Body of pancreas (tissue), 4 donors: Measurements from ENCODE around the gene UGT1A5. TPM values are rescaled to one million over a fixed set of nuclear protein-coding genes. Genes with fewer than 3 reads are reported as not detected.

Source experiments
- ATAC-seq: fragments of 150-250 bp; one replicate; pipeline ENCODE4 v1.9.1; 2016
- DNase-seq, 4 donors: peaks; one replicate each; pipeline ENCODE4 v3.0.0-alpha.2; 2019
- H3K27ac ChIP-seq, 4 donors: fragments of 200-600 bp; sonication (generic); 1 replicate in 3 of 4; 2 replicates in 1 of 4; pipeline versions ENCODE4 v1.5.1 to v1.6.1; 2016 to 2019; ENCODE audit warnings: mild to moderate bottlenecking in 1 of 4, mixed read lengths in 1 of 4, moderate library complexity in 1 of 4
- H3K27me3 ChIP-seq, 2 donors: fragments of 200-600 bp; sonication (generic); one replicate each; pipeline ENCODE4 v1.6.0; 2016; ENCODE audit warnings: mild to moderate bottlenecking in 1 of 2
- H3K36me3 ChIP-seq, 2 donors: fragments of 200-600 bp; sonication (generic); replicated peaks in 1 of 2; 2 replicates each; pipeline ENCODE4 v1.5.1; 2016; ENCODE audit warnings: low read depth in 2 of 2; ENCODE audit not compliant: insufficient read depth in 1 of 2
- H3K4me1 ChIP-seq: fragments of 200-600 bp; sonication (generic); one replicate; pipeline ENCODE4 v1.6.0; 2016
- H3K4me3 ChIP-seq, 2 donors: fragments of 200-600 bp; sonication (generic); 1 replicate in 1 of 2; 2 replicates in 1 of 2; pipeline ENCODE4 v1.5.1; 2016 to 2019
- H3K9me3 ChIP-seq, 3 donors: fragments of 200-600 bp; sonication (generic); 1 replicate in 2 of 3; 2 replicates in 1 of 3; pipeline ENCODE4 v1.5.1; 2016
- CTCF ChIP-seq, 7 experiments: fragments of 450-650 bp in 4 of 7; fragments of 200-600 bp in 3 of 7; sonication (generic) in 3 of 7; IDR thresholded peaks; one replicate each; pipeline ENCODE4 v1.5.1; 2016 to 2019; ENCODE audit warnings: antibody characterized with exemption in 7 of 7
- POLR2A ChIP-seq, 3 donors: fragments of 450-650 bp; IDR thresholded peaks; one replicate each; pipeline ENCODE4 v1.6.1; 2016; ENCODE audit warnings: antibody characterized with exemption in 3 of 3, mild to moderate bottlenecking in 2 of 3
- WGBS, 2 donors: methylation state at CpG; one replicate each; pipeline ENCODE4 v1.1.5; 2017; 5-methylcytosine and 5-hydroxymethylcytosine counted together
- intact Hi-C: fragments of 100-400 bp; cut with DNase I; formaldehyde crosslinking; loops from one replicate; pipeline ENCODE4 v1.15.1; 2023
- total RNA-seq, 2 donors: library from RNA; depleted of rRNA; stranded (reverse); fragments of >200 nt; gene quantifications; one replicate each; pipeline ENCODE4 v1.1.0, GENCODE V29; 2016

UGT1A5 gene
- total RNA-seq, 2 donors from 2014 or later, result not detected

GRCh38 chr2:233686928-233687327 lies 25.8 kb upstream of the UGT1A5 start:
- Histone ChIP-seq H3K4me3 (no peak overlapping the region), H3K27me3 (no peaks in the 10 kb centered on the region), H3K36me3 (no peaks in the 10 kb centered on the region), H3K27ac (no peak overlapping the region), H3K9me3 (no peaks in the 10 kb centered on the region), H3K4me1 (peaks cover under 1% of the 10 kb centered on the region)
- no peak for ATAC-seq
- intact Hi-C loops, result no loop called here
- TF ChIP-seq CTCF (IDR thresholded peaks at IDR 0.05), result no peak
- no peak for TF ChIP-seq POLR2A (IDR thresholded peaks at IDR 0.05)
- DNase-seq, result no peak
- WGBS, 2 donors, result 70 to 76% methylated on average over 5 of the region's 5 CpGs

GRCh38 chr2:233688341-233688740 lies 24.4 kb upstream of the UGT1A5 start:
- Histone ChIP-seq H3K4me1 (peaks cover 15% of the 10 kb centered on the region), H3K4me3 (no peak overlapping the region), H3K9me3 (no peaks in the 10 kb centered on the region), H3K27ac (no peak overlapping the region), H3K27me3 (no peaks in the 10 kb centered on the region), H3K36me3 (no peaks in the 10 kb centered on the region)
- intact Hi-C loops, result no loop called here
- 67 to 68% methylated on average over 5 of the region's 5 CpGs for WGBS, 2 donors
- TF ChIP-seq POLR2A (IDR thresholded peaks at IDR 0.05) (no peak), CTCF (IDR thresholded peaks at IDR 0.05) (no peak)
- no peak for DNase-seq
- ATAC-seq, result no peak

GRCh38 chr2:233689031-233689430 lies 23.7 kb upstream of the UGT1A5 start:
- Histone ChIP-seq H3K36me3 (no peaks in the 10 kb centered on the region), H3K4me1 (peaks cover 17% of the 10 kb centered on the region), H3K4me3 (no peak overlapping the region), H3K9me3 (no peaks in the 10 kb centered on the region), H3K27ac (no peak overlapping the region), H3K27me3 (no peaks in the 10 kb centered on the region)
- DNase-seq, result no peak
- no peak for ATAC-seq
- intact Hi-C loops, result no loop called here
- TF ChIP-seq POLR2A (IDR thresholded peaks at IDR 0.05) (no peak), CTCF (IDR thresholded peaks at IDR 0.05) (no peak)

GRCh38 chr2:233689501-233689900 lies 23.2 kb upstream of the UGT1A5 start:
- intact Hi-C loops, result no loop called here
- 2 to 3% methylated on average over 3 of the region's 3 CpGs for WGBS, 2 donors
- Histone ChIP-seq H3K36me3 (no peaks in the 10 kb centered on the region), H3K4me3 (no peak overlapping the region), H3K27me3 (no peaks in the 10 kb centered on the region), H3K27ac (no peak overlapping the region), H3K9me3 (no peaks in the 10 kb centered on the region), H3K4me1 (peaks cover 17% of the 10 kb centered on the region)
- ATAC-seq (no peak), DNase-seq (no peak)
- TF ChIP-seq POLR2A (IDR thresholded peaks at IDR 0.05), result no peak
- TF ChIP-seq CTCF (IDR thresholded peaks at IDR 0.05), result no peak

- peaks cover 17% of the 10 kb centered on the region for H3K4me1 ChIP-seq
- no peak overlapping the region for H3K4me3 ChIP-seq
- no peaks in the 10 kb centered on the region for H3K36me3 ChIP-seq
- TF ChIP-seq CTCF (IDR thresholded peaks at IDR 0.05) (no peak), POLR2A (IDR thresholded peaks at IDR 0.05) (no peak)
- whole genome bisulfite sequencing, 2 donors, result 56 to 78% methylated on average over 4 of the region's 4 CpGs
- no peaks in the 10 kb centered on the region for H3K27me3 ChIP-seq
- DNase-seq (no peak), ATAC-seq (no peak)
- H3K27ac ChIP-seq, result no peak overlapping the region
- no peaks in the 10 kb centered on the region for H3K9me3 ChIP-seq
- intact Hi-C loops, result no loop called here
Observed at GRCh38 chr2:233690444-233690843, 22.3 kb upstream of the UGT1A5 start.
